GM12872 (cell line): ENCODE data around the gene DGKI.

Source experiments
- CTCF ChIP-seq: IDR thresholded peaks from 3 replicates; pipeline ENCODE4 v1.5.1; 2011; ENCODE audit warnings: low read depth, mild to moderate bottlenecking, low read length, moderate library complexity; ENCODE audit not compliant: insufficient read depth

Gene DGKI

GRCh38 chr7:137696376-137696775, 150.4 kb downstream of the DGKI start:
- no peak for TF ChIP-seq CTCF

GRCh38 chr7:137695942-137696341, 150.8 kb downstream of the DGKI start:
- no peak for TF ChIP-seq CTCF

GRCh38 chr7:137695494-137695893, 151.3 kb downstream of the DGKI start:
- no peak for TF ChIP-seq CTCF

- TF ChIP-seq CTCF = no peak
Measured at GRCh38 chr7:137694405-137694804, 152.4 kb downstream of the DGKI start.

GRCh38 chr7:137692399-137692798, 154.4 kb downstream of the DGKI start:
- TF ChIP-seq CTCF = no peak

- no peak for TF ChIP-seq CTCF
Measured at GRCh38 chr7:137691566-137691965, 155.2 kb downstream of the DGKI start.

- TF ChIP-seq CTCF = no peak
Measured at GRCh38 chr7:137690635-137691034, 156.1 kb downstream of the DGKI start.

GRCh38 chr7:137689761-137690160, 157.0 kb downstream of the DGKI start:
- TF ChIP-seq CTCF = no peak
